ENCODE results near the gene FASN. TPM values are rescaled to one million over a fixed set of nuclear protein-coding genes. Genes with fewer than 3 reads are reported as not detected.

The FASN gene
- total and polyA plus RNA-seq, 2 donors (not counting 3 experiments of a cell fraction or from before 2014, with no cell fraction given): 101 to 360 TPM

DNA sequence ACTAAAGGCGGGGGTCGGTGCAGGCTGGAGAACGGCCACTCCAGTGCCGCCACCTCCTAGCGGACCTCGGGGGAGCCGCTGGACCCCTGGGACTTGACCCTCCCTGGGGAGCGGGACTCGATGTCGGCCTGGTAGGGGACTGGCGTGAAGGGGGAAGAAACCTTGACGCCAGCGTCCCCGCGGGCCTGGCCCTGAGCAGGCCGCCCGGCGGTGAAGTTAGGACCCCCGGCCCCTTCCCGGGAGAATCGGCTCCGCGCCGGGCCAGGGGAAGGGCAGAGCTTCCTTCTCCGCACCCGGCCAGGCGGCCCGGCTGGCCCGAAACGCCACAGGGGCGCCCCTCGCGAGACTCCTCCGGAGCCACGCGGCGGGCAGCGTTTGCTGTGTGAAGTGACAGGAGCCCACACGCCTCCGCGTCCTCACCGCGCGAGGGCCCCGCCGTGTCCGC lies 32.8 kb downstream of the FASN start:
- Histone ChIP-seq H3K4me3 (replicated peaks in 1 of 3; ENCODE audit: insufficient read depth in 1 of 3, low read depth in 1 of 3, low read length in 3 of 3) (peak overlapping the region; percentile 55 to 82 (median 76)), H3K9me1 (replicated peaks; ENCODE audit: control insufficient read depth, extremely low read depth, insufficient read depth, low read length) (no peaks in the 10 kb centered on the region), H3K36me3 (ENCODE audit: control insufficient read depth in 2 of 2, extremely low read depth in 1 of 2, insufficient read depth in 2 of 2, low read length in 2 of 2) (peaks cover 0 to 15% of the 10 kb centered on the region in 2 experiments), H3K4me2 (ENCODE audit: insufficient read depth, low read length) (peak overlapping the region; percentile 78), H3K4me1 (ENCODE audit: control insufficient read depth, extremely low read depth, insufficient read depth, low read length) (peaks cover 15% of the 10 kb centered on the region), H3K79me2 (ENCODE audit: control insufficient read depth, insufficient read depth, low read length) (peaks cover 14% of the 10 kb centered on the region), H2AFZ (ENCODE audit: low read depth, low read length) (peak overlapping the region; percentile 99), H4K20me1 (replicated peaks; ENCODE audit: control insufficient read depth, extremely low read depth, insufficient read depth, low read length) (no peaks in the 10 kb centered on the region), H3K27me3 (ENCODE audit: control insufficient read depth in 2 of 2, insufficient read depth in 2 of 2, low read length in 2 of 2) (no peaks in the 10 kb centered on the region), H3K9me3 (replicated peaks; ENCODE audit: control insufficient read depth, insufficient read depth, low read length) (no peaks in the 10 kb centered on the region), H3K9ac (replicated peaks; ENCODE audit: extremely low read depth, insufficient read depth, low read length) (peak overlapping the region; percentile 77), H3K27ac (ENCODE audit: insufficient read depth, low read depth, low read length) (peak overlapping the region; percentile 48)
- no TSS peak for BruUV-seq (replicated peaks)
- intact Hi-C loops (cut with micrococcal nuclease): no loop called here
- POLR2A ChIA-PET: interaction anchor here (0.6 to 0.7 kb wide), 2 partner anchors 33 to 120 kb away, joined by 3 read pairs; no protein-coding TSS in a partner anchor
- dilution Hi-C loops (cut with MboI; ENCODE audit: extremely low pct_ligation_motif_present, low sequenced_read_pairs): no loop called here
- TF ChIP-seq POLR2A (IDR thresholded peaks at IDR 0.05; ENCODE audit: low read depth, low read length) (no peak), POLR2AphosphoS5 (IDR thresholded peaks at IDR 0.05; ENCODE audit: insufficient read depth, low read depth, low read length) (no peak), FOS (IDR thresholded peaks at IDR 0.05; ENCODE audit: borderline replicate concordance, insufficient read depth, low read length) (no peak)
- FAIRE-seq (no peak), DNase-seq (ENCODE audit: low read depth, low spot score) (peak; percentile 36)
- CTCF ChIA-PET: interaction anchor here (1.0 to 1.1 kb wide), 2 partner anchors 28 to 35 kb away, joined by 3 to 6 read pairs; partner anchors contain the start of gene DCXR

GRCh38 chr17:82064433-82065192 lies 33.4 kb downstream of the FASN start:
- H3K27ac ChIP-seq (ENCODE audit: insufficient read depth, low read depth, low read length): no peak overlapping the region
- peak overlapping the region; percentile 77 for H3K9ac ChIP-seq (replicated peaks; ENCODE audit: extremely low read depth, insufficient read depth, low read length)
- POLR2A ChIA-PET: interaction anchor here (0.6 kb wide), 1 partner anchor 119 kb away, joined by 3 read pairs; no protein-coding TSS in a partner anchor
- H2AFZ ChIP-seq (ENCODE audit: low read depth, low read length): no peak overlapping the region
- peak overlapping the region; percentile 55 to 82 (median 76) for H3K4me3 ChIP-seq (replicated peaks in 1 of 3; ENCODE audit: insufficient read depth in 1 of 3, low read depth in 1 of 3, low read length in 3 of 3)
- CTCF ChIA-PET: interaction anchor here (0.6 to 1.1 kb wide), 4 partner anchors 9 to 34 kb away, joined by 3 to 6 read pairs (median 4); partner anchors contain the start of gene DCXR
- dilution Hi-C loops (cut with MboI; ENCODE audit: extremely low pct_ligation_motif_present, low sequenced_read_pairs): no loop called here
- no peaks in the 10 kb centered on the region for H3K9me1 ChIP-seq (replicated peaks; ENCODE audit: control insufficient read depth, extremely low read depth, insufficient read depth, low read length)
- peaks cover 0 to 21% of the 10 kb centered on the region in 2 experiments for H3K36me3 ChIP-seq (ENCODE audit: control insufficient read depth in 2 of 2, extremely low read depth in 1 of 2, insufficient read depth in 2 of 2, low read length in 2 of 2)
- peak overlapping the region; percentile 78 for H3K4me2 ChIP-seq (ENCODE audit: insufficient read depth, low read length)
- TF ChIP-seq MAX (IDR thresholded peaks at IDR 0.05; ENCODE audit: insufficient read depth, insufficient read length) (no peak), EZH2 (IDR thresholded peaks at IDR 0.05; ENCODE audit: borderline replicate concordance, low read depth, low read length, severe bottlenecking) (no peak), POLR2A (IDR thresholded peaks at IDR 0.05; ENCODE audit: low read depth, low read length) (no peak), POLR2AphosphoS5 (IDR thresholded peaks at IDR 0.05; ENCODE audit: insufficient read depth, low read depth, low read length) (no peak), MYC (IDR thresholded peaks at IDR 0.05; ENCODE audit: low read depth, low read length) (no peak), FOS (IDR thresholded peaks at IDR 0.05; ENCODE audit: borderline replicate concordance, insufficient read depth, low read length) (no peak), GATA2 (IDR thresholded peaks at IDR 0.05; ENCODE audit: insufficient read depth, insufficient read length, low read depth, low read length) (no peak), JUN (IDR thresholded peaks at IDR 0.05; ENCODE audit: borderline replicate concordance, insufficient read depth, insufficient read length, low read depth) (no peak), CTCF (IDR thresholded peaks at IDR 0.05; ENCODE audit: extremely low read depth in 1 of 2, insufficient read depth in 1 of 2, low read depth in 1 of 2, low read length in 2 of 2) (no peak)
- DNase-seq (ENCODE audit: low read depth, low spot score): no peak
- intact Hi-C loops (cut with micrococcal nuclease): no loop called here
- peaks cover 14% of the 10 kb centered on the region for H3K79me2 ChIP-seq (ENCODE audit: control insufficient read depth, insufficient read depth, low read length)
- BruUV-seq (replicated peaks): TSS peak; percentile 32
- peaks cover 15% of the 10 kb centered on the region for H3K4me1 ChIP-seq (ENCODE audit: control insufficient read depth, extremely low read depth, insufficient read depth, low read length)
- no peaks in the 10 kb centered on the region for H3K9me3 ChIP-seq (replicated peaks; ENCODE audit: control insufficient read depth, insufficient read depth, low read length)
- no peaks in the 10 kb centered on the region for H4K20me1 ChIP-seq (replicated peaks; ENCODE audit: control insufficient read depth, extremely low read depth, insufficient read depth, low read length)
- FAIRE-seq: no peak
- H3K27me3 ChIP-seq (ENCODE audit: control insufficient read depth in 2 of 2, insufficient read depth in 2 of 2, low read length in 2 of 2): no peaks in the 10 kb centered on the region
